KMS-11 (cell line): ENCODE data around the gene ENDOU.

Experiments used
- H2AFZ ChIP-seq: fragments of 200-600 bp; sonication (generic); 2 replicates; pipeline ENCODE4 v1.6.1; 2016; ENCODE audit warnings: antibody characterized with exemption, mixed run types, low read depth
- H3K27ac ChIP-seq: fragments of 200-600 bp; sonication (generic); 2 replicates; pipeline ENCODE4 v1.6.1; 2016; ENCODE audit warnings: mild to moderate bottlenecking, mixed run types
- H3K27me3 ChIP-seq: fragments of 200-600 bp; sonication (generic); 2 replicates; pipeline ENCODE4 v1.6.1; 2017; ENCODE audit warnings: mild to moderate bottlenecking, low read depth, mixed run types, moderate library complexity; ENCODE audit not compliant: insufficient read depth
- H3K36me3 ChIP-seq: fragments of 200-600 bp; sonication (generic); 2 replicates; pipeline ENCODE4 v1.6.1; 2017; ENCODE audit warnings: mild to moderate bottlenecking, mixed run types; ENCODE audit not compliant: insufficient read depth
- H3K4me1 ChIP-seq: fragments of 200-600 bp; sonication (generic); 2 replicates; pipeline ENCODE4 v1.6.1; 2016; ENCODE audit warnings: mild to moderate bottlenecking, low read depth, mixed run types; ENCODE audit not compliant: poor library complexity, severe bottlenecking
- H3K4me2 ChIP-seq: fragments of 200-600 bp; sonication (generic); 2 replicates; pipeline ENCODE4 v1.7.0; 2016; ENCODE audit warnings: mild to moderate bottlenecking, mixed run types
- H3K4me3 ChIP-seq: fragments of 200-600 bp; sonication (generic); IDR thresholded peaks from 2 replicates; pipeline ENCODE4 v1.6.1; 2017; ENCODE audit warnings: low read depth, low read length, mixed read lengths; ENCODE audit not compliant: insufficient read depth
- H3K79me2 ChIP-seq: fragments of 200-600 bp; sonication (generic); 2 replicates; pipeline ENCODE4 v1.6.1; 2016; ENCODE audit warnings: low read depth, mixed run types; ENCODE audit not compliant: insufficient read depth
- H3K9ac ChIP-seq: fragments of 200-600 bp; sonication (generic); 2 replicates; pipeline ENCODE4 v1.6.1; 2016; ENCODE audit warnings: mild to moderate bottlenecking, mixed run types
- H4K20me1 ChIP-seq: fragments of 200-600 bp; sonication (generic); 2 replicates; pipeline ENCODE4 v1.6.1; 2016; ENCODE audit warnings: mild to moderate bottlenecking, mixed run types; ENCODE audit not compliant: insufficient read depth
- TF ChIP-seq, protein P1 (sequence below): fragments of 200-600 bp; sonication (generic); conservative IDR thresholded peaks from 2 replicates; pipeline ENCODE4 v1.6.1; 2017; ENCODE audit warnings: low read depth, mild to moderate bottlenecking, antibody characterized with exemption, low read length, moderate library complexity, mixed read lengths

ENDOU gene

DNA sequence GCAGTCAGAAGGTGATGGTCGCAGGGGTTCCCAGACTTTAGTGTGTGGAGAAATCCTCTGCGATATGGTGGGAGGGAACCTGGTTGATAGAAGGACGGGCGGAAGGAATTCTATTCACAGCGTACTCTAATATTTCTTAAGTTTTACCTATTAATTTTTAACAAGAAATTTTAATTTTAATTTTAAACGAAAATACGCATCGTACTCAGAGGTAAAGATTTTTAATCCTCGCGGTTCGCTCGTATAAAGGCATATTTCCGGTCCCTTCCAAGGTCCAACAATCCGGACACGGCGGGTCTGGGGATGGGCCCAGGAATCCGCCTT is 47.4 kb upstream of the ENDOU start:
- Histone ChIP-seq H3K9ac (no peak overlapping the region), H3K27me3 (no peaks in the 10 kb centered on the region), H4K20me1 (no peaks in the 10 kb centered on the region), H3K36me3 (no peaks in the 10 kb centered on the region), H3K4me2 (peak overlapping the region; percentile 50), H3K4me1 (peaks cover 64% of the 10 kb centered on the region), H3K4me3 (no peak overlapping the region), H3K27ac (no peak overlapping the region), H3K79me2 (peaks cover 6% of the 10 kb centered on the region; the same call in 1 of the 2 replicates), H2AFZ (peak overlapping the region; percentile 28; the same call in 1 of the 2 replicates)
- TF ChIP-seq, protein P1, sequence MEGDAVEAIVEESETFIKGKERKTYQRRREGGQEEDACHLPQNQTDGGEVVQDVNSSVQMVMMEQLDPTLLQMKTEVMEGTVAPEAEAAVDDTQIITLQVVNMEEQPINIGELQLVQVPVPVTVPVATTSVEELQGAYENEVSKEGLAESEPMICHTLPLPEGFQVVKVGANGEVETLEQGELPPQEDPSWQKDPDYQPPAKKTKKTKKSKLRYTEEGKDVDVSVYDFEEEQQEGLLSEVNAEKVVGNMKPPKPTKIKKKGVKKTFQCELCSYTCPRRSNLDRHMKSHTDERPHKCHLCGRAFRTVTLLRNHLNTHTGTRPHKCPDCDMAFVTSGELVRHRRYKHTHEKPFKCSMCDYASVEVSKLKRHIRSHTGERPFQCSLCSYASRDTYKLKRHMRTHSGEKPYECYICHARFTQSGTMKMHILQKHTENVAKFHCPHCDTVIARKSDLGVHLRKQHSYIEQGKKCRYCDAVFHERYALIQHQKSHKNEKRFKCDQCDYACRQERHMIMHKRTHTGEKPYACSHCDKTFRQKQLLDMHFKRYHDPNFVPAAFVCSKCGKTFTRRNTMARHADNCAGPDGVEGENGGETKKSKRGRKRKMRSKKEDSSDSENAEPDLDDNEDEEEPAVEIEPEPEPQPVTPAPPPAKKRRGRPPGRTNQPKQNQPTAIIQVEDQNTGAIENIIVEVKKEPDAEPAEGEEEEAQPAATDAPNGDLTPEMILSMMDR, result no peak; the same call in 1 of the 2 replicates

GRCh38 chr12:47772094-47772660 is 46.9 kb upstream of the ENDOU start:
- Histone ChIP-seq H3K4me2 (peak overlapping the region; percentile 50), H3K4me3 (no peak overlapping the region), H3K36me3 (no peaks in the 10 kb centered on the region), H2AFZ (peak overlapping the region; percentile 28; the same call in 1 of the 2 replicates), H3K27ac (no peak overlapping the region), H3K4me1 (peaks cover 64% of the 10 kb centered on the region), H3K79me2 (peaks cover 6% of the 10 kb centered on the region; the same call in 1 of the 2 replicates), H3K27me3 (no peaks in the 10 kb centered on the region), H3K9ac (no peak overlapping the region), H4K20me1 (no peaks in the 10 kb centered on the region)
- TF ChIP-seq, protein P1, result no peak

DNA sequence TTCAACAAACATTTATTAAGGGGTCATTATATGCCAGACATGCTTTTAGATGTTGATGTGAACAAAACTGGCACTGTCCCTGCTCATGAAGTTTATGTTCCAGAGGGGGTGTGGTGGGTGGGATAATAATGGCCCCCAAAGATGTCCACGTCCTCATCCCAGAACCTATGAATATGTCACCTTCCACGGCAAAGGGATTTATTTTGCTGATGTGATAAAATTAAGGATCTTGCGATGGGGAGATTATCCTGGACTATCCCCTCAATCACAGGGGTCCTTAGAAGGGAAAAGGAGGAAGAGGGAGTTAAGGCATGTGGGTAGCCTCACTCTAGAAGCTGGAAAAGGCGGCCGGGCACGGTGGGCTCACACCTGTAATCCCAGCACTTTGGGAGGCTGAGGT is 46.0 kb upstream of the ENDOU start:
- peaks cover 64% of the 10 kb centered on the region for H3K4me1 ChIP-seq
- no peak overlapping the region for H3K4me3 ChIP-seq
- no peaks in the 10 kb centered on the region for H4K20me1 ChIP-seq
- no peaks in the 10 kb centered on the region for H3K36me3 ChIP-seq
- H3K9ac ChIP-seq, result no peak overlapping the region
- no peak overlapping the region for H2AFZ ChIP-seq
- H3K27ac ChIP-seq, result no peak overlapping the region
- TF ChIP-seq, protein P1, result no peak
- H3K4me2 ChIP-seq, result no peak overlapping the region
- H3K27me3 ChIP-seq, result no peaks in the 10 kb centered on the region
- H3K79me2 ChIP-seq, result peaks cover 6% of the 10 kb centered on the region; the same call in 1 of the 2 replicates

GRCh38 chr12:47770086-47770726 is 44.9 kb upstream of the ENDOU start:
- Histone ChIP-seq H3K36me3 (no peaks in the 10 kb centered on the region), H4K20me1 (no peaks in the 10 kb centered on the region), H3K4me1 (peaks cover 64% of the 10 kb centered on the region), H2AFZ (no peak overlapping the region), H3K4me3 (no peak overlapping the region), H3K27me3 (no peaks in the 10 kb centered on the region), H3K4me2 (no peak overlapping the region; the same call in 1 of the 2 replicates), H3K79me2 (peaks cover 6% of the 10 kb centered on the region; the same call in 1 of the 2 replicates), H3K27ac (no peak overlapping the region), H3K9ac (no peak overlapping the region)
- TF ChIP-seq, protein P1, result no peak
